CD4-positive, CD25-positive, alpha-beta regulatory T cell (primary cell): ENCODE measurements around the gene CPSF4. TPM values are rescaled to one million over a fixed set of nuclear protein-coding genes. Genes with fewer than 3 reads are reported as not detected.
A peak's percentile ranks its signal among the peaks of the same experiment; 100 is the strongest.

ENCODE experiments used
- ATAC-seq, 2 donors: fragments of 150-1000 bp; cut with Tn5 transposase; one replicate each; pipeline ENCODE4 v1.10.0; 2021; ENCODE audit warnings: low read depth in 2 of 2, moderate number of reproducible peaks in 2 of 2, moderate library complexity in 1 of 2
- DNase-seq, 3 donors: peaks; one replicate each; pipeline versions ENCODE4 v3.0.0 to v3.0.0-alpha.2; 2012 to 2022; ENCODE audit warnings: mixed read lengths in 1 of 3
- H3K27ac ChIP-seq: one replicate; pipeline ENCODE4 v1.7.0; 2013; ENCODE audit warnings: mild to moderate bottlenecking, low read length; ENCODE audit not compliant: insufficient read depth, poor library complexity, severe bottlenecking
- H3K27me3 ChIP-seq: one replicate; pipeline ENCODE4 v1.7.0; 2013; ENCODE audit warnings: low read length; ENCODE audit not compliant: control insufficient read depth, insufficient read depth
- H3K36me3 ChIP-seq: one replicate; pipeline ENCODE4 v1.7.0; 2013; ENCODE audit warnings: mild to moderate bottlenecking, low read length, moderate library complexity; ENCODE audit not compliant: control insufficient read depth, insufficient read depth
- H3K4me1 ChIP-seq: 2 replicates; pipeline ENCODE4 v1.7.0; 2013; ENCODE audit warnings: mild to moderate bottlenecking, low read length; ENCODE audit not compliant: insufficient read depth, control insufficient read depth, poor library complexity, severe bottlenecking
- H3K4me3 ChIP-seq: one replicate; pipeline ENCODE4 v1.7.0; 2013; ENCODE audit warnings: low read depth, mild to moderate bottlenecking, low read length, moderate library complexity
- H3K9me3 ChIP-seq, 2 experiments: 1 replicate in 1 of 2; 2 replicates in 1 of 2; pipeline ENCODE4 v1.7.0; 2013; ENCODE audit warnings: low read length in 2 of 2, mild to moderate bottlenecking in 1 of 2, moderate library complexity in 1 of 2; ENCODE audit not compliant: control insufficient read depth in 2 of 2
- H3K27ac Mint-ChIP-seq, 3 donors: one replicate each; pipeline ENCODE4 v1.8.0; 2020 to 2022; ENCODE audit warnings: mild to moderate bottlenecking in 3 of 3, mixed read lengths in 3 of 3, moderate library complexity in 2 of 3
- H3K27me3 Mint-ChIP-seq: one replicate; pipeline ENCODE4 v1.8.0; 2022; ENCODE audit warnings: mild to moderate bottlenecking, mixed read lengths
- H3K36me3 Mint-ChIP-seq: one replicate; pipeline ENCODE4 v1.8.0; 2020; ENCODE audit warnings: mixed read lengths
- H3K4me1 Mint-ChIP-seq, 4 donors: one replicate each; pipeline ENCODE4 v1.8.0; 2020 to 2022; ENCODE audit warnings: mixed read lengths in 4 of 4, mild to moderate bottlenecking in 1 of 4
- H3K4me3 Mint-ChIP-seq, 4 donors: one replicate each; pipeline ENCODE4 v1.8.0; 2020 to 2022; ENCODE audit warnings: mild to moderate bottlenecking in 4 of 4, mixed read lengths in 4 of 4, moderate library complexity in 3 of 4
- H3K9me3 Mint-ChIP-seq, 7 donors: one replicate each; pipeline ENCODE4 v1.8.0; 2020 to 2022; ENCODE audit warnings: mixed read lengths in 7 of 7, mild to moderate bottlenecking in 3 of 7, moderate library complexity in 2 of 7
- polyA plus RNA-seq, 4 donors: library from polyadenylated mRNA; unstranded; fragments of 300-500 nt; fragmentation: Illumina TruSeq; gene quantifications; one replicate each; pipeline ENCODE4 v1.2.3, GENCODE V29; 2021
- total RNA-seq: library from RNA; stranded (reverse); gene quantifications from one replicate; pipeline ENCODE4 v1.2.3, GENCODE V29; 2022

The CPSF4 gene
- total and polyA plus RNA-seq, 5 donors from 2014 or later, result 19.4 to 43.7 (median 24.1) TPM

- Mint-ChIP-seq H3K4me3 (peak overlapping the region; percentile 93 to 99 (median 96)), H3K27me3 (no peaks in the 10 kb centered on the region), H3K9me3 (no peaks in the 10 kb centered on the region), H3K36me3 (peaks cover 8% of the 10 kb centered on the region), H3K4me1 (peaks cover 4 to 43% (median 20%) of the 10 kb centered on the region in 4 donors), H3K27ac (peak overlapping the region; percentile 76 to 92 (median 87))
- H3K9me3 ChIP-seq, result no peaks in the 10 kb centered on the region
- peak overlapping the region; percentile 75 for H3K27ac ChIP-seq
- peaks cover 10% of the 10 kb centered on the region for H3K36me3 ChIP-seq
- H3K4me3 ChIP-seq, result peak overlapping the region; percentile 37
- ATAC-seq (no peak), DNase-seq (peak in 1 of 3 donors; percentile 14)
- no peaks in the 10 kb centered on the region for H3K27me3 ChIP-seq
- peaks cover 20% of the 10 kb centered on the region for H3K4me1 ChIP-seq
These were observed 684 bp upstream of the CPSF4 start for GRCh38 chr7:99437946-99438572.

GRCh38 chr7:99440195-99440594 lies 1.5 kb downstream of the CPSF4 start:
- no peak for ATAC-seq
- peaks cover 14% of the 10 kb centered on the region for H3K36me3 Mint-ChIP-seq
- H3K27me3 Mint-ChIP-seq, result no peaks in the 10 kb centered on the region
- Histone ChIP-seq H3K27ac (no peak overlapping the region), H3K4me3 (no peak overlapping the region), H3K9me3 (no peaks in the 10 kb centered on the region), H3K36me3 (peaks cover 11% of the 10 kb centered on the region), H3K4me1 (peaks cover 20% of the 10 kb centered on the region), H3K27me3 (no peaks in the 10 kb centered on the region)
- H3K27ac Mint-ChIP-seq, result peak overlapping the region; percentile 60 to 98 (median 71)
- H3K4me3 Mint-ChIP-seq, result peak overlapping the region; percentile 93 to 99 (median 96)
- no peak for DNase-seq
- peaks cover 4 to 47% (median 25%) of the 10 kb centered on the region in 4 donors for H3K4me1 Mint-ChIP-seq
- H3K9me3 Mint-ChIP-seq, result no peaks in the 10 kb centered on the region

GRCh38 chr7:99446096-99446495 lies 7.4 kb downstream of the CPSF4 start:
- no peak overlapping the region for H3K4me3 ChIP-seq
- Mint-ChIP-seq H3K9me3 (no peaks in the 10 kb centered on the region), H3K27ac (no peak overlapping the region), H3K36me3 (peaks cover 41% of the 10 kb centered on the region), H3K27me3 (no peaks in the 10 kb centered on the region), H3K4me3 (no peak overlapping the region), H3K4me1 (peaks cover 0 to 13% (median 12%) of the 10 kb centered on the region in 4 donors)
- H3K27ac ChIP-seq, result no peak overlapping the region
- no peaks in the 10 kb centered on the region for H3K27me3 ChIP-seq
- H3K4me1 ChIP-seq, result no peaks in the 10 kb centered on the region
- ATAC-seq (no peak), DNase-seq (no peak)
- peaks cover 51% of the 10 kb centered on the region for H3K36me3 ChIP-seq
- no peaks in the 10 kb centered on the region for H3K9me3 ChIP-seq

GRCh38 chr7:99447943-99448342 lies 9.2 kb downstream of the CPSF4 start:
- DNase-seq, result no peak

GRCh38 chr7:99448855-99449254 lies 10.1 kb downstream of the CPSF4 start:
- Mint-ChIP-seq H3K4me1 (peaks cover 0 to 5% (median 3%) of the 10 kb centered on the region in 4 donors), H3K4me3 (no peak overlapping the region), H3K36me3 (peaks cover 42% of the 10 kb centered on the region), H3K9me3 (no peaks in the 10 kb centered on the region), H3K27ac (no peak overlapping the region), H3K27me3 (no peaks in the 10 kb centered on the region)
- H3K4me3 ChIP-seq, result no peak overlapping the region
- H3K27ac ChIP-seq, result no peak overlapping the region
- H3K9me3 ChIP-seq, result no peaks in the 10 kb centered on the region
- ATAC-seq (no peak), DNase-seq (no peak)
- no peaks in the 10 kb centered on the region for H3K4me1 ChIP-seq
- no peaks in the 10 kb centered on the region for H3K27me3 ChIP-seq
- H3K36me3 ChIP-seq, result peaks cover 63% of the 10 kb centered on the region

More at GRCh38 chr7:99447943-99448342, 9.2 kb downstream of the CPSF4 start:
- no peak overlapping the region for H3K27ac Mint-ChIP-seq
- peaks cover 42% of the 10 kb centered on the region for H3K36me3 Mint-ChIP-seq
- H3K27ac ChIP-seq, result no peak overlapping the region
- H3K4me1 ChIP-seq, result no peaks in the 10 kb centered on the region
- H3K9me3 Mint-ChIP-seq, result no peaks in the 10 kb centered on the region
- H3K4me1 Mint-ChIP-seq, result peaks cover 0 to 9% (median 7%) of the 10 kb centered on the region in 4 donors
- H3K4me3 Mint-ChIP-seq, result no peak overlapping the region
- no peaks in the 10 kb centered on the region for H3K9me3 ChIP-seq
- no peaks in the 10 kb centered on the region for H3K27me3 ChIP-seq
- no peaks in the 10 kb centered on the region for H3K27me3 Mint-ChIP-seq
- no peak for ATAC-seq
- no peak overlapping the region for H3K4me3 ChIP-seq
- peaks cover 56% of the 10 kb centered on the region for H3K36me3 ChIP-seq

GRCh38 chr7:99449326-99449725 lies 10.6 kb downstream of the CPSF4 start:
- Mint-ChIP-seq H3K4me1 (peaks cover 0 to 5% (median 2%) of the 10 kb centered on the region in 4 donors), H3K36me3 (peaks cover 45% of the 10 kb centered on the region), H3K27me3 (no peaks in the 10 kb centered on the region), H3K27ac (peak overlapping the region in 1 of 3 donors; percentile 89), H3K4me3 (no peak overlapping the region), H3K9me3 (no peaks in the 10 kb centered on the region)
- Histone ChIP-seq H3K4me1 (no peaks in the 10 kb centered on the region), H3K36me3 (peaks cover 67% of the 10 kb centered on the region), H3K27me3 (no peaks in the 10 kb centered on the region), H3K27ac (no peak overlapping the region), H3K4me3 (no peak overlapping the region), H3K9me3 (no peaks in the 10 kb centered on the region)
- ATAC-seq (no peak), DNase-seq (no peak)

GRCh38 chr7:99451936-99452335 lies 13.2 kb downstream of the CPSF4 start:
- Histone ChIP-seq H3K36me3 (peaks cover 70% of the 10 kb centered on the region), H3K4me3 (no peak overlapping the region), H3K9me3 (no peaks in the 10 kb centered on the region), H3K27ac (no peak overlapping the region), H3K27me3 (no peaks in the 10 kb centered on the region), H3K4me1 (no peaks in the 10 kb centered on the region)
- Mint-ChIP-seq H3K4me1 (peaks cover 0 to 4% (median 0%) of the 10 kb centered on the region in 4 donors), H3K27me3 (no peaks in the 10 kb centered on the region), H3K36me3 (peaks cover 30% of the 10 kb centered on the region), H3K9me3 (no peaks in the 10 kb centered on the region), H3K27ac (no peak overlapping the region), H3K4me3 (no peak overlapping the region)
- no peak for DNase-seq
- ATAC-seq, result peak in 1 of 2 donors; percentile 18

GRCh38 chr7:99452541-99452940 lies 13.8 kb downstream of the CPSF4 start:
- H3K4me1 ChIP-seq, result no peaks in the 10 kb centered on the region
- H3K27me3 ChIP-seq, result no peaks in the 10 kb centered on the region
- no peak overlapping the region for H3K27ac ChIP-seq
- no peaks in the 10 kb centered on the region for H3K9me3 ChIP-seq
- Mint-ChIP-seq H3K27ac (no peak overlapping the region), H3K9me3 (no peaks in the 10 kb centered on the region), H3K27me3 (no peaks in the 10 kb centered on the region), H3K4me1 (peaks cover 0 to 4% (median 0%) of the 10 kb centered on the region in 4 donors), H3K4me3 (no peak overlapping the region), H3K36me3 (peaks cover 33% of the 10 kb centered on the region)
- H3K36me3 ChIP-seq, result peaks cover 75% of the 10 kb centered on the region
- H3K4me3 ChIP-seq, result no peak overlapping the region
- ATAC-seq, result no peak
- no peak for DNase-seq
